Lower lobe of right lung (tissue), 2 donors: ENCODE results near the gene RAB9B. TPM values are rescaled to one million over a fixed set of nuclear protein-coding genes. Genes with fewer than 3 reads are reported as not detected.

Source experiments
- ATAC-seq, 2 donors: fragments of 200-7000 bp; cut with Tn5 transposase; one replicate each; pipeline ENCODE4 v1.9.1; 2020 to 2022; ENCODE audit warnings: mild to moderate bottlenecking in 2 of 2, moderate library complexity in 2 of 2
- DNase-seq: peaks from one replicate; pipeline ENCODE4 v3.0.0-alpha.2; 2020
- H3K27ac ChIP-seq: fragments of 200-600 bp; one replicate; pipeline ENCODE4 v1.8.0; 2022
- H3K27me3 ChIP-seq: fragments of 200-600 bp; one replicate; pipeline ENCODE4 v1.8.0; 2022; ENCODE audit warnings: low read depth
- H3K36me3 ChIP-seq: fragments of 200-600 bp; one replicate; pipeline ENCODE4 v1.8.0; 2022; ENCODE audit warnings: mild to moderate bottlenecking
- H3K4me1 ChIP-seq: fragments of 200-600 bp; one replicate; pipeline ENCODE4 v1.8.0; 2022
- H3K4me3 ChIP-seq: fragments of 200-600 bp; one replicate; pipeline ENCODE4 v1.8.0; 2022; ENCODE audit warnings: mild to moderate bottlenecking
- H3K9me3 ChIP-seq: fragments of 200-600 bp; one replicate; pipeline ENCODE4 v1.8.0; 2022
- CTCF ChIP-seq: fragments of 200-600 bp; IDR thresholded peaks from one replicate; pipeline ENCODE4 v1.8.0; 2022; ENCODE audit warnings: antibody characterized with exemption, mild to moderate bottlenecking
- intact Hi-C: fragments of 100-400 bp; cut with DNase I; formaldehyde crosslinking; loops from one replicate; pipeline ENCODE4 v1.11.0; 2022
- total RNA-seq: library from RNA; stranded (reverse); fragmentation: NEBNext Ultra II Directional; extraction: Animal tissue kit (Norgen Biotek cat#: 25700); gene quantifications from one replicate; pipeline ENCODE4 v1.2.1, GENCODE V29; 2021
- donor health status: DM: no; HTN: yes; CAD: no; lungs with severe emphysema.

RAB9B gene
- total RNA-seq, 1 donor from 2014 or later: 0.59 TPM

GRCh38 chrX:103789004-103789403, 43.1 kb downstream of the RAB9B start:
- no peak for TF ChIP-seq CTCF
- Histone ChIP-seq H3K9me3 (no peaks in the 10 kb centered on the region), H3K27ac (no peak overlapping the region), H3K4me1 (no peaks in the 10 kb centered on the region), H3K27me3 (no peaks in the 10 kb centered on the region), H3K4me3 (no peak overlapping the region), H3K36me3 (no peaks in the 10 kb centered on the region)
- DNase-seq (no peak), ATAC-seq (peak in 1 of 2 donors; percentile 29)
- intact Hi-C loops: no loop called here

- intact Hi-C loops: no loop called here
- H3K27me3 ChIP-seq: no peaks in the 10 kb centered on the region
These were observed 48.1 kb downstream of the RAB9B start for GRCh38 chrX:103783971-103784370.

GRCh38 chrX:103783196-103783595, 48.9 kb downstream of the RAB9B start:
- no peak overlapping the region for H3K4me3 ChIP-seq
- H3K36me3 ChIP-seq: no peaks in the 10 kb centered on the region
- ATAC-seq (no peak), DNase-seq (no peak)
- TF ChIP-seq CTCF: no peak
- H3K27me3 ChIP-seq: no peaks in the 10 kb centered on the region
- intact Hi-C loops: no loop called here
- no peaks in the 10 kb centered on the region for H3K9me3 ChIP-seq
- no peak overlapping the region for H3K27ac ChIP-seq
- H3K4me1 ChIP-seq: no peaks in the 10 kb centered on the region

More at GRCh38 chrX:103783971-103784370, 48.1 kb downstream of the RAB9B start:
- Histone ChIP-seq H3K4me1 (no peaks in the 10 kb centered on the region), H3K4me3 (no peak overlapping the region), H3K36me3 (no peaks in the 10 kb centered on the region), H3K9me3 (no peaks in the 10 kb centered on the region), H3K27ac (no peak overlapping the region)
- no peak for ATAC-seq
- TF ChIP-seq CTCF: no peak
- no peak for DNase-seq

GRCh38 chrX:103782640-103783039, 49.4 kb downstream of the RAB9B start:
- H3K27ac ChIP-seq: no peak overlapping the region
- intact Hi-C loops: no loop called here
- ATAC-seq (no peak), DNase-seq (no peak)
- no peak overlapping the region for H3K4me3 ChIP-seq
- no peaks in the 10 kb centered on the region for H3K4me1 ChIP-seq
- H3K9me3 ChIP-seq: no peaks in the 10 kb centered on the region
- TF ChIP-seq CTCF: no peak
- no peaks in the 10 kb centered on the region for H3K27me3 ChIP-seq
- H3K36me3 ChIP-seq: no peaks in the 10 kb centered on the region

GRCh38 chrX:103781706-103782105, 50.4 kb downstream of the RAB9B start:
- TF ChIP-seq CTCF: no peak

GRCh38 chrX:103781062-103781402, 51.0 kb downstream of the RAB9B start:
- intact Hi-C loops: no loop called here
- ATAC-seq (no peak), DNase-seq (no peak)
- no peak overlapping the region for H3K4me3 ChIP-seq
- no peaks in the 10 kb centered on the region for H3K9me3 ChIP-seq
- TF ChIP-seq CTCF: no peak
- H3K4me1 ChIP-seq: no peaks in the 10 kb centered on the region
- no peak overlapping the region for H3K27ac ChIP-seq
- H3K27me3 ChIP-seq: no peaks in the 10 kb centered on the region
- no peaks in the 10 kb centered on the region for H3K36me3 ChIP-seq

More at GRCh38 chrX:103781706-103782105, 50.4 kb downstream of the RAB9B start:
- intact Hi-C loops: no loop called here
- H3K36me3 ChIP-seq: no peaks in the 10 kb centered on the region
- H3K4me3 ChIP-seq: no peak overlapping the region
- no peaks in the 10 kb centered on the region for H3K4me1 ChIP-seq
- DNase-seq (no peak), ATAC-seq (no peak)
- no peak overlapping the region for H3K27ac ChIP-seq
- H3K9me3 ChIP-seq: no peaks in the 10 kb centered on the region
- no peaks in the 10 kb centered on the region for H3K27me3 ChIP-seq
